Lower lobe of right lung (tissue), 2 donors: ENCODE results near the gene PEAK1. TPM values are rescaled to one million over a fixed set of nuclear protein-coding genes. Genes with fewer than 3 reads are reported as not detected.

Experiments used
- ATAC-seq, 2 donors: fragments of 200-7000 bp; cut with Tn5 transposase; one replicate each; pipeline ENCODE4 v1.9.1; 2020 to 2022; ENCODE audit warnings: mild to moderate bottlenecking in 2 of 2, moderate library complexity in 2 of 2
- DNase-seq: peaks from one replicate; pipeline ENCODE4 v3.0.0-alpha.2; 2020
- H3K27ac ChIP-seq: fragments of 200-600 bp; one replicate; pipeline ENCODE4 v1.8.0; 2022
- H3K27me3 ChIP-seq: fragments of 200-600 bp; one replicate; pipeline ENCODE4 v1.8.0; 2022; ENCODE audit warnings: low read depth
- H3K36me3 ChIP-seq: fragments of 200-600 bp; one replicate; pipeline ENCODE4 v1.8.0; 2022; ENCODE audit warnings: mild to moderate bottlenecking
- H3K4me1 ChIP-seq: fragments of 200-600 bp; one replicate; pipeline ENCODE4 v1.8.0; 2022
- H3K4me3 ChIP-seq: fragments of 200-600 bp; one replicate; pipeline ENCODE4 v1.8.0; 2022; ENCODE audit warnings: mild to moderate bottlenecking
- H3K9me3 ChIP-seq: fragments of 200-600 bp; one replicate; pipeline ENCODE4 v1.8.0; 2022
- intact Hi-C: fragments of 100-400 bp; cut with DNase I; formaldehyde crosslinking; loops from one replicate; pipeline ENCODE4 v1.11.0; 2022
- total RNA-seq: library from RNA; stranded (reverse); fragmentation: NEBNext Ultra II Directional; extraction: Animal tissue kit (Norgen Biotek cat#: 25700); gene quantifications from one replicate; pipeline ENCODE4 v1.2.1, GENCODE V29; 2021
- TF ChIP-seq, protein P1 (sequence below): fragments of 200-600 bp; IDR thresholded peaks from one replicate; pipeline ENCODE4 v1.8.0; 2022; ENCODE audit warnings: antibody characterized with exemption, mild to moderate bottlenecking
- donor health status: DM: no; HTN: yes; CAD: no; lungs with severe emphysema.

The PEAK1 gene
- total RNA-seq, 1 donor from 2014 or later, result 112 TPM

DNA sequence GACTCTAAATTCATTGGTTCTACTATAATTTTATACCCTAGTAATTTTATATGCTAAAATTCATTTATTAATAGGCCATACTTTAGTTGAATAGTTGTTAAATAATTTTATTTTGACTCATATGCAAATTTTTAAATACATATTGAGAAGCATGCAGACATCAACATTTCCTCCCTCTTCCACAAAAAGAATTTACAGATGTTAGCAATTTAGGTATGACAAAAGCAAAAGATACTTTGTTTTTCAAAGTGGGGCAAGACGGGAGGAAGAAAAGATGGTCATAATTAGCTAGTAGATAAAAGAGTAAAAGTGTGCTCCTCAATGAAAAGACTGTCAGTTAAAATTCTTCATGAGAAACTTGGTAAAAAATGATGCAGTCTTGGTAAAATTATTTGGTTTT lies 200.1 kb downstream of the PEAK1 start:
- TF ChIP-seq, protein P1, sequence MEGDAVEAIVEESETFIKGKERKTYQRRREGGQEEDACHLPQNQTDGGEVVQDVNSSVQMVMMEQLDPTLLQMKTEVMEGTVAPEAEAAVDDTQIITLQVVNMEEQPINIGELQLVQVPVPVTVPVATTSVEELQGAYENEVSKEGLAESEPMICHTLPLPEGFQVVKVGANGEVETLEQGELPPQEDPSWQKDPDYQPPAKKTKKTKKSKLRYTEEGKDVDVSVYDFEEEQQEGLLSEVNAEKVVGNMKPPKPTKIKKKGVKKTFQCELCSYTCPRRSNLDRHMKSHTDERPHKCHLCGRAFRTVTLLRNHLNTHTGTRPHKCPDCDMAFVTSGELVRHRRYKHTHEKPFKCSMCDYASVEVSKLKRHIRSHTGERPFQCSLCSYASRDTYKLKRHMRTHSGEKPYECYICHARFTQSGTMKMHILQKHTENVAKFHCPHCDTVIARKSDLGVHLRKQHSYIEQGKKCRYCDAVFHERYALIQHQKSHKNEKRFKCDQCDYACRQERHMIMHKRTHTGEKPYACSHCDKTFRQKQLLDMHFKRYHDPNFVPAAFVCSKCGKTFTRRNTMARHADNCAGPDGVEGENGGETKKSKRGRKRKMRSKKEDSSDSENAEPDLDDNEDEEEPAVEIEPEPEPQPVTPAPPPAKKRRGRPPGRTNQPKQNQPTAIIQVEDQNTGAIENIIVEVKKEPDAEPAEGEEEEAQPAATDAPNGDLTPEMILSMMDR, result no peak
- no peaks in the 10 kb centered on the region for H3K9me3 ChIP-seq
- no peak for ATAC-seq
- no peak overlapping the region for H3K4me3 ChIP-seq
- H3K36me3 ChIP-seq, result no peaks in the 10 kb centered on the region
- no peaks in the 10 kb centered on the region for H3K27me3 ChIP-seq
- no peak overlapping the region for H3K27ac ChIP-seq
- peaks cover 13% of the 10 kb centered on the region for H3K4me1 ChIP-seq
- no peak for DNase-seq
- intact Hi-C loops, result no loop called here

DNA sequence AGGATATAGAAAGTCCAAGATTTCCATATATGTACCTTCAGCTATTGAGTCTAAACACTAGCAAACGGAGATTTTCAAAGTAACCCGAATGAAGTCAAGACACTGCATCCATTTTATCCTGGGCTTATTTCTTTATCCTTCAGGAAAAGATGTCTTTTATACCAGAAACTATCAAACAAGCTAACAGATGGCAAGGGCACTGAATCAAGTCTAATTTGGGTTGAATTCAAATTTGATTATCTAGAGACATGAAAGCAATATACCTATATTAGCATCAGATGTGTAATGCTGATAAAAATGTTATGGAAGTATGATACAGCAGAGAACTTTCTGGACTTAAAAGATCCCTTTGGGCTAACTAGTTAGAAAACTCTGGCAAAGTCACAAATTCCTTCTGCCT lies 210.7 kb downstream of the PEAK1 start:
- Histone ChIP-seq H3K4me1 (no peaks in the 10 kb centered on the region), H3K9me3 (no peaks in the 10 kb centered on the region), H3K27ac (no peak overlapping the region), H3K4me3 (no peak overlapping the region), H3K27me3 (no peaks in the 10 kb centered on the region), H3K36me3 (no peaks in the 10 kb centered on the region)
- no peak for DNase-seq
- intact Hi-C loops, result no loop called here
- TF ChIP-seq, protein P1, result no peak
- no peak for ATAC-seq

DNA sequence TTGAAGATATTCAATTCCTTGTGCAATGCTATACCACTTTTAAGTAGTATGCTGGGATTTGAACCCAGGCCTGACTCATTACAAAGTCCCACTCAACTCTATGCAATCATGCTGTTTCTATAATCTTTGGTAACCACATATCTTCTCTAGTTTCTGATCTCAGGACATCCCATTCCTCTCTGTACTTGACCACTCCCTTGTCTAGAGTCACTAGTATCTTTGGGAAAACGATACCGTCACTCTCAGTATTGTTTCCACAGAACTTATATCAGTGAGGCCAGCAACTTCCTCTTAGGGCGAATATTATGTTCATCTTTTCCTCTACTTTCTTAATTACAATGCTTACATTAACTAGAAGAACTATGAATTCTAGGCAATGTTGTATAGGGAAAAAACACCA lies 211.7 kb downstream of the PEAK1 start:
- TF ChIP-seq, protein P1, result no peak
- no peaks in the 10 kb centered on the region for H3K36me3 ChIP-seq
- ATAC-seq, result no peak

DNA sequence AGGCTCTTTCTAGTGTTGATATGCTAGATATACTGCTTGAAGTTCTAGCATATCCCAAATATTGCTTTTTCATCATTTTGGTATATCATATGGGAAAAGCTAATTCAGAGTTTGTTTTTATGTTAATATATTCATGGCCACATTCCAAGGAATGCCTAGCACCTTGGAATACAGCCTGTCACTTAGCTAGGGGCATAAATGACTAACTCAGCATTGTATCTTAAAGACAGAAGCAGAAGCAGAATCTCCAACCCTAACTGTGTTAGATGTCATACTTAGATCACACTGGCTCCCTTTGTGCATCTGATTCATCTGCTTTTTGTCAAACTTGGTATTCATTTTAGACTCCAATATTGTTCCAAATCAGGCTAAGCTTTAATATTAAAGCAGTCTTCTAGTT lies 218.2 kb downstream of the PEAK1 start:
- no peak for DNase-seq
- no peak overlapping the region for H3K27ac ChIP-seq
- peaks cover 9% of the 10 kb centered on the region for H3K36me3 ChIP-seq
- H3K4me3 ChIP-seq, result no peak overlapping the region
- TF ChIP-seq, protein P1, result no peak
- ATAC-seq, result no peak
- H3K9me3 ChIP-seq, result peaks cover 10% of the 10 kb centered on the region
- intact Hi-C loops, result no loop called here
- H3K27me3 ChIP-seq, result no peaks in the 10 kb centered on the region
- H3K4me1 ChIP-seq, result no peaks in the 10 kb centered on the region

More for the DNA sequence above, 211.7 kb downstream of the PEAK1 start:
- no peaks in the 10 kb centered on the region for H3K27me3 ChIP-seq
- DNase-seq, result no peak
- H3K4me1 ChIP-seq, result no peaks in the 10 kb centered on the region
- H3K4me3 ChIP-seq, result no peak overlapping the region
- intact Hi-C loops, result no loop called here
- no peaks in the 10 kb centered on the region for H3K9me3 ChIP-seq
- no peak overlapping the region for H3K27ac ChIP-seq

DNA sequence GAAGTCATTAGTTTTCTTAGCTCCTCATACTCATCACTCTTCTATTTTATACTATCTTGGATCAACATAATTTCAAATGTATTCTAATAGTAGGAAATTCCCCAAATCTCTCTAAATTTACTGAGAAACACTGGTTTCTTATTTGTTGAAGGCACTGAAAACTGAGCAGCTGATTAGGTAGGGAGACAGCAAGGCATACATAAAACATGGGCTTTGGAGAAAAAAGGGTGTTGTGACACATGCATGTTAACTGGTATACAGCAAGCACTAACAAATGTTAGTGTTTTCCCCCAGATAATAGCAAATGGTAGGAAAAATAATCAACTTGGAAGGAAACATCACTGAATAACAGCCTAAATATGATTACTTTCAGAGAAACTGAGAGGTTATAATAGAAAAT lies 223.5 kb downstream of the PEAK1 start:
- Histone ChIP-seq H3K27me3 (no peaks in the 10 kb centered on the region), H3K4me1 (peaks cover 10% of the 10 kb centered on the region), H3K4me3 (no peak overlapping the region), H3K27ac (no peak overlapping the region), H3K36me3 (peaks cover 9% of the 10 kb centered on the region), H3K9me3 (peaks cover 10% of the 10 kb centered on the region)
- DNase-seq (no peak), ATAC-seq (no peak)
- intact Hi-C loops, result no loop called here
- TF ChIP-seq, protein P1, result no peak

DNA sequence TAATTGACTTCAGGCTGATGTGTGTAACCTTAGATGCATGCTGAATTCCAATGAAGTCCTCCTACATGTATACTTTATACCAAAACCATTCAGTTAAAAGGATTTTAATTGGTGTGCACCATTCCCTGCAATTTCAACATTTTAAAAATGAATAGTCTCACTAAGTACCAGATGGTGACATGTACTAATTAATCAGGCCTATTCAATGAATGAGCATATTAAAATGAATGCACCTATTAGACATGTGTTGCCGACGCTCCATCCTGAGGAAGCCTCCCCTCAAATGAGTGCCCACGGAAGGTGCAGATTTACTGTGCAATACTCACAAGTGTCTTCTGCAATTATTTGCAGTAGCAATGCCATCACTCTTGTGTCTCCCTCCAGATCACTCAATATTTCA lies 224.3 kb downstream of the PEAK1 start:
- TF ChIP-seq, protein P1, result no peak
- Histone ChIP-seq H3K27me3 (no peaks in the 10 kb centered on the region), H3K9me3 (peaks cover 10% of the 10 kb centered on the region), H3K27ac (no peak overlapping the region), H3K4me1 (peaks cover 11% of the 10 kb centered on the region), H3K4me3 (no peak overlapping the region), H3K36me3 (peaks cover 9% of the 10 kb centered on the region)
- ATAC-seq (no peak), DNase-seq (no peak)
- intact Hi-C loops, result no loop called here
